Suppressor macrophage treated with lipopolysaccharide for 1 hour (primary cell): ENCODE results near the gene PIGM.

Experiments
- DNase-seq, 3 donors: peaks; one replicate each; pipeline ENCODE4 v3.0.0-alpha.2; 2020 to 2022

PIGM gene

DNA sequence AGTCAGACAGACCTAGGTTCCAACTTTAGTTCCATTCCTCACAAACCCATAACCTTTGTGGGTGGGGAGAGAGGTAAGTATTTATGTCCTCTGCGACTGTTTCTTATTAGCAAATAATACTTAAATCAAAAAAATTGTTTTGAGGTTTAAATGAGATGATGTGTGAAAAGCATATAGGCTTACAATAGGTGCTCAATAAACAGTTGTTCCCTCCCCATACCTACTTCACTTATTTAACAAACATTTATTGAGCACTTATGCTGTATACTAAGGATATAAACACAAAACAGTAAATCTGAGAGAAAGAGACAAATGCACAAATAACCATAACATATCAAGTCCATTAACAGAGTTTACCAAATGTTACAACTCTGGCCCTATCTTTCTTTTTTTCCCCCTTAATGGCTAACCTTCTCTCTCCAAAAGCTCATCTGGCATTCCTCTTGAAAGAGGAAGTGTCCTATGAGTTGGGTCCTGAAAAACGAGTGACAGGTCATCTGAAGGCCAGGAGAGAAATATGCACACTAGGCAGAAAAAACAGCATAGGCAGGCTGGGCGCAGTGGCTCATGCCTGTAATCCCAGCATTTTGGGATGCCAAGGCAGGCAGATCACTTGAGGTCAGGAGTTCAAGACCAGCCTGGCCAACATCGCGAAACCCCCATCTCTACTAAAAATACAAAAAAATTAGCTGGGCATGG is 10.3 kb downstream of the PIGM start:
- peak in 1 of 3 donors; percentile 20 for DNase-seq

DNA sequence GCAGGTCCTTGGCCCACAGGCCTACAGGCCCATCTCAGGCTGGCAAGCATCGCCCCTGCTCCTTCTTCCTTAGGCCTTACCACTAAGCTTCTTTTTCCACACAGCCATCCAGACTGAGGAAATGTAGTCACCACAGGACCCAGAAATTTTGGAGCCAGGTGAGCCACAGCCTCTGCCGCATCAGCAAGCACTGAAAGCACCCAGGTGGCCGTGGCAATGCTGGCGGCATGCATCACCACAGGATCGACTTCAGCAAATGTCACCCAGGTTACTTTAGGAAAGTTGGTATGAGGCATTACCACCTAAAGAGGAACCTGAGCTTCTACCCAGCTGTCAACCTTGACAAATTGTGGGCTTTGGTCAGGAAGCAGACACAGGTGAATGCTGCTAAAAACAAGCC is 11.6 kb downstream of the PIGM start:
- DNase-seq = no peak

DNA sequence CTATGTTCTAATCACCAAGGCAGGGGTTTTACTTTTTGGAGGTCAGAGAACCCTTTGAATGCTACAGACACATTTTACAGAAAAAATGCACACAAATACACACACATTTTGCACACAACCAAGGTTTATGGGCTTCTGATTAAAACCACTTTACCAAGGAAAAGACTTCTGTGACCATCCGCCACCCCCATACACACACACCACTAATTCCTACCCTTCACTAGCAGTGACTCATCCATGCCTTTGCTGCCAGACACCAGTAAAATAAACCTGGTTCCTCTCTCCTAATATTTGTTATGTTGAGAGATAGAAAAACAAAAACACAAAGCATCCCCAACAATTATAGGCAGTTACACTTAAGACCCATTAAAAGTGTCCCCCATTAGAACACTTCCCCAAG is 12.9 kb downstream of the PIGM start:
- peak; percentile 25 to 49 (median 38) for DNase-seq

DNA sequence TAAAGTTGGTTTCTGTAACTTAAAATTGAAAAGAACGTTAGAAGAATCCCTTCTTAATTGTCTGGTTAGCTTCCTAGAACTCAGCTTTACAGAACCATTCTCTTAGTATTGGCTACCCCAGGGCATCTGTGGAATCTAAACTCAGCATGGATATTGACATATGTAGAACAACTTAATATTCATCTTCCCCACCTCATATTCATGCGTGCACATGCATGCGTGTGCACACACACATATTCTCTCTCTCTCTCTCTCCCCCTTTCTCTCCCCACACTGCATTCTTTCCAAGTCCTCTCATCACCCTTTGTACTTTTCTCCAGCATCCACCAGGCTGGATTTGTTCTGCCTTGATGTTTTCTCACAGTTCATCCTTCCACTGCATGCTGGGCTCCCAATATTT is 13.4 kb downstream of the PIGM start:
- no peak for DNase-seq

DNA sequence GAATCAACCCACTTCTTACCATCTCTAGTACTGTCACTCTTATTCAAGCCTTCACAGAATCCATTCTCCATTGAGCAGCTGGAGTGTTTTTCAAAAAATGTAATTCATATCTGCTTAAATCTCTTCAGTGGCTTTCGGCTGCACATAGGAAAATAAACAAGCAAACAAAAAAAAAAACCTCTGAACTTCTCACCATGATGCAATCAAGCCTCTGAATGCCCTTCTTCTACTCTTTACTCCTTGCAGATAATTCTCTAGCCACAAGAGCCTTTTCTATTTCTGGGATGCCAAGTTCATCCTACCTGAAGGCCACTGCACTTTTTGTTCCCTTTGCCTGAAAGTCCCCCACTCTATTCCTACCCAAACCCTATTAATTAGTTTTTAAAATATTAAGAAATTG is 14.2 kb downstream of the PIGM start:
- DNase-seq = no peak

DNA sequence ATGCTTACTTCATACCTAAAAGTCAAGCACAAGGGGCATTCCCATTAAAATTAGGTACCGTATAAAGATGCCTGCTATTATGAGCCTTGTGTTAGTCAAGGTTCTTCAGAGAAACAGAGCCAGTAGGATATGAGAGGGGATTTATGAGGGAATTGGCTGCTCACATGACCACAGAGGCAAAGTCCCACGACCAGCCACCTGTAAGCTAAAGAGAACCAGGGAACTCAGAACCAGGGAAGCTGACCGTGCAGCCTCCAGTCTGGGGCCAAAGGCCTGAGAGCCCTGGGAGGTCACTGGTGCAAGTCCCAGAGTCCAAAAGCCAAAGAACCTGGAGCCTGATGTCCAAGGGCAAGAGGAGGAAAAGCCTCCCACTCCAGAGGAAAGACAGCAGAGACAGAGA is 20.0 kb downstream of the PIGM start:
- no peak for DNase-seq

DNA sequence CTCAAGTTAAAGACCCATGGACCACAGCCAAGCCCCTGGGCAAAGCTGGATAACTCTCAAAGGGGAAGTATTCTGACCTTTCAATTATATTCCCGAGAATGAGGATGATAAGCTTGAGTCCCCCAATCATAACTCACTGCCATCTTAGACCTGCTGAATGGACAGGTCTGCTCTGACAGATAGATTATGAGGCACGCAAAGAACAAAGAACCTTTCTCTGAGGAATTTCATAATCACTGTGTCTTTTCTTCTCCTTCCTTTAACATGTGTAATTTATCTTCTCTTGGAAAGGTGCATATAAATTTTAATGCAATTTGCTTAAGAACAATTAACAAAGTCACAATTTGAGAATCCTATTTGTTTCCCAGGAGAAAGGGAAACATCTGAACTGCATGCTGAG is 22.0 kb downstream of the PIGM start:
- DNase-seq = no peak

DNA sequence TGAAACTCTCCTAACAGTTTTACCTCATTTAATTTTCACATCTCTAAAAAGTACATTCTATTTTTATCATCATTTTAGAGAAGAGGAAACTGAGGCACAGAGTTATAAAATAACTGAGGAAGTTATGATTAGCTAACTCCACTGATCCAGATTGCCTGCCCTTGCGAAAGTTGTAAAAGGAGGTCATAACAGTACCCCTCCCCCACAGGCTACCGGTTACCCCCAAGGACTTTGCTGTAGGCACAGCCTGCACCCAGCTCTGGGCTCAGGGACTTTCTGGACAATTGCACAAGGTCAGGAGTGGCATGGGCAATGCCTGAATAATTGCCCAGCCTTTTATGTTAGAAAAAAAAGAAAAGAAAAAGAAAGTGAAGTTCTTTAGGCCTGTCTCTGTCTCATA is 22.7 kb downstream of the PIGM start:
- peak; percentile 42 to 82 (median 43) for DNase-seq

DNA sequence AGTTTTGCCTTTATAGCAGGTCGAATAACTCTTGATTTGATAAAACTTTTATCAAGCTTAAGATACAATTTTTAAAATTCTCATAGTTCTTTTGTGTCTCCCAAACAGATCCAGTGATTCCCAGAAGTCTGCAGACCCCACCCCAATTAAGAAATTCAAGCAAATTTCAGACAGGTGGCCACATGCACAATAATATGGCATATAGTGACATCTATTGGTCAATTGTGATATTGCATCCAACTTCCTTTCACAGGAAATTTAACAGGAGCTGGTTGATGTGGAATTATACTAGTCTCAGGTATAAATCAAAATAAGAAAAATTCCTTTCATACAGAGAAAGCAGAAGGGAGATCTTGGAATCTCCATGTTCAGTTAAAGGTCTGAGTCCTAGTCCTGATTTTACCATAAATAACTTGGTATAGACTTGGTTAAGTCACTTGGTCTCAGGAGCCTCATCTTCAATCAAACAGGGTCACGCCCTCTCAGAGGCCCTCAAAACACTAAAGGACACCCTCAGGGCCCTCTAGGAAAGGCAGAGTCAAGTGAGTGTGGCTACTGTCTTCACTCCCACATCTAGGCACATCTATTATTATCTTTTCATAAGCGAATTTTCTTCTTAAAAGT is 24.1 kb downstream of the PIGM start:
- DNase-seq = peak; percentile 51 to 69 (median 60)

DNA sequence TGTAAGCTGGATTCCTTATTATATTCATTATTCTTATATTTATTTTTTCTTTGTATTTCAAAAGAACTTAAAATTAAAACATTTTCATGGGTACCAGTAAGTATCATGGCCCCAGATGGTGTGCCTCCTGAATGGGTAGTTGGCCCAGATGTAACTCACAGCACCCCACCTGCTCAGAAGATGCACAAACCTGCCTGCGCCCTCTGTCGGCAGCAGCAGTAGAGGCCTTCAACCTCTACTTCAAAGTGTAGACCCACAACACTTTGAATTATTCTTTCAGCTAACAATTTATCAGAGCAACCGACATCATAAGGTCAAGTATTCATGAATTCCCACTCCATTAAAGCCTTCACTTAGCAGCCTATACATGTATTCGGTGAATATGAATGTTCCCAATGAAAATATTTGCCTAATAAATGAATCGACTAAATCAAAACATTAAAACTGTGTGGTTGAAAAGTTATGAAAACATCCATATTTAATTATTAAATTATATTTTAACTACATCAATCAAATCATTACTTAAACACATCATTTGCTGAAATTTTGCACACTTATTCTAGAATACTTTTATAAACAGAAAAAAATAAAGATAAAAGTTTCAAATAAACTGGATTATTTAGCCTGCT is 25.4 kb downstream of the PIGM start:
- DNase-seq = peak; percentile 75 to 87 (median 83)

DNA sequence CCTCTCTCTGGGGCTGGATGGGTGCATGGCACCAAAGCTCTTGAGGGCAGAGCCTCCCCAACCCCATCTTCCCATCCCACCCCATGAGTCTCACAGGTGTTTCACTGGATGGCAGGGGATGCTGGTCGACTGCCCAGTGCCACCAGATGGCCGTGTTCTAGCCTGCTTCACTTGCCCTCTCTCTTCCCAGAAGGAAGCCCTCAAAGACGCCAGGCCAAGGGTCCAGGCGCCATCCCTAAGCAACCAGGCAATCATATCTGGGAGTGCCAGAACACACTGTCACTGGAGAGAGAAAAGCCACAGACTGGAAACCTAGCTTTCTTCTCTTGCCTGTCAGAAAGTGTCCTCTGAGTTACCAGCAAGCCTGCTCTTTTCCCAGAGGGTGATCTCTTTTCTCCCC is 26.7 kb downstream of the PIGM start:
- DNase-seq = no peak

DNA sequence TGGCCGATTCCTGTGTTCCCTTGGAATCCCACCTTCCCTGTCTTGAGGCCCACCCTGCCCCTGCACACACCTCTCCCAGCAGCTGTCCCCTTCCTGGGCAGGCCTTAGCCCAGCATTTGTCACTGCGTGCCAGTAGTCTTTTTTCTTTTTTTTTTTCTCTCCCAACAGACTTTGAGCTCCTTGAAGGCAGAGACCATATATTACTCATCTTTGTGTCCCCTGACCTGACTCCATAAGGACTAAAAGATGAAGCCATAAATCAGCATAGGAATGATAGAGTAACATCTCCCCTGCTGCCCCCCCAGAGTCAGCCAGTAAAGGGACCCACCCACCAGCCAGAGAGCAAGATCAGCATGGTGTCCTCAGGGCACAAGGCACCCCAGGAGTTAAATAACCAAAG is 27.4 kb downstream of the PIGM start:
- DNase-seq = no peak

DNA sequence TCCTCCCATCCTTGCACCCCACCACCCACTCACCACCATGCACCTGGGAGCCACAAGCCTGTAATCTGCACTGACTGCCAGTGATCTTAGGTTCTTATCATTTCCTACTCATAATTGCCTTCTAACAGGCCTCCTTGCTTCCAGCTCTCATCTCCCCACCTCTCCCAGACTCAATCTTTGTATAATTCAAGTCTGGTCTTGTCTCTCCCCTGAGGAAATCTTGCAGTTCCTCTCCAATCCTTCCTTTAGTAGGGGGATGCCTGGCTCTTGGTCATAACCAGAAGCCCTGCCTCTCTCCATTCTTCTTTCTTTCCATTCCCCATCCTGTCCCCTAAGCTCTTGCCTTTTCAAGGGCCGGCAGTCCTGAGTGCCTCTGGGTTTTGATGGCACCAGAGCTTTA is 27.8 kb downstream of the PIGM start:
- DNase-seq = no peak

DNA sequence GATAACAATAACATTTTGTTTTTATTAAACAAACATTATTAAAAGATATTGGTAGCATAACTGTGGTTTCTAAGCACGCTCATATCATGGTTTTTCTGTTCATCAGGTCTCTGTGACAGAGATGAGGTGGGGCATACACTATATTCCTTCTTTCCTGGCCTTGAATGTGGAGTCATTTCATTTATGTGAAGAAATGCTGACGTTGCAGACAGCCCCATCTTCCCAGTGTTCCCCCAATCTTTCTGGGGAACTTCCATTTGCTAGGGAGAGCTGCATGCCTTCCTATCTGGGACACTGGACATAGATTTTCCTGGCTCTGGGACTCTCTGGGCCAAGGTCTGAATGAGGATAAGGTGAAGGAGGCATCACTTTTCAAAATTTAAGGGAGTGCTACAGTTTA is 30.4 kb downstream of the PIGM start:
- no peak for DNase-seq

DNA sequence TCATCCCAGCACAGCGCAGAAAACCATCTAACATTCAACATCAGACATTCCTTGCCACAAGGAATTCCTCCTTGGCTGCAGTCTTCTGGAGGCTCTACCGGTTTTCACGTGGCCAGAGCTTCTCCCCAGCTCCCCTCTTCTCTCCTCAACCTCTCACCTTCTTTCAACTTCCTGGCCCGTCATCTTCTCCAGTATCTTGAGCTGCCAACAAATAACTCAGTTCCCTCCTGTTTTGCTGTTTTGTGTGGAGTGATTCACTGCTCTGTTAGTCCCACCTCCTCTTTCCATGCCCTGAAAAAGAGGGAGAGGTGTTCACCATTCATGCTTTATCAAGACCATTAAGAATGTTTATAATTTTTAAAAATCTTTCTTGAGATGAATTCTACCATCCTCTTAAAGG is 32.6 kb downstream of the PIGM start:
- DNase-seq = no peak

DNA sequence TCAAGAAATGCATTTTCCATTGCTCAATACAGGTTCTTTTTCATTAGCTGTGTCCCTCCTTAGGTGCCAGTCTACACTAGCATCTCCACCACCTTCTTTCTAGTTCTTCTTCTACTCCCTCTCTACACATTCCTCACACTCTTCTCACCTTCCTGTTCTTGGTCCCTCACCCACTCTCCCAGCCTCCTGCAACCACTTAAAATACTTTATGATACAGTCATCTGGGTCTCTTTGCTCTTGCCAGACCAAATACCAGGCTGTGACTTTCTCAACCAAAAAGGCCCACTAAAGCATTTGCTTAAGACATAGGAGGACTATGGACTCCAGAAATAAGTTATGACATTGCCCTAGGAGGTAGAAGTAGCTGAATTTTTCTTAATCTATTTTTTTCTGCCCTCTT is 35.1 kb downstream of the PIGM start:
- DNase-seq = no peak

DNA sequence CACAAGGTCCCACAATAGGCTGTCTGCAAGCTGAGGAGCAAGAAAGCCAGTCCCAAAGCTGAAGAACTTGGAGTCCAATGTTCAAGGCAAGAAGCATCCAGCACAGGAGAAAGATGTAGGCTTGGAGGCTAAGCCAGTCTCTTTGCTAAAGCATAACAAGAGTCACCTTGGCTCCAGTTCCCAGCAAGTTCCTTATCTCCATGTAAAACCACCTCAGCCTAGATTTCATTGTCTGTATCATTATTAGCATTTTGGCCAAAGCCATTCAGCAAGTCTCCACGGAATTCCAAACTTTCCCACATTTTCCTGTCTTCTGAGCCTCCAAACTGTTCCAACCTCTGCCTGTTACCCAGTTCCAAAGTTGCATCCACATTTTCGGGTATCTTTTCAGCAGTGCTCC is 36.9 kb downstream of the PIGM start:
- no peak for DNase-seq

DNA sequence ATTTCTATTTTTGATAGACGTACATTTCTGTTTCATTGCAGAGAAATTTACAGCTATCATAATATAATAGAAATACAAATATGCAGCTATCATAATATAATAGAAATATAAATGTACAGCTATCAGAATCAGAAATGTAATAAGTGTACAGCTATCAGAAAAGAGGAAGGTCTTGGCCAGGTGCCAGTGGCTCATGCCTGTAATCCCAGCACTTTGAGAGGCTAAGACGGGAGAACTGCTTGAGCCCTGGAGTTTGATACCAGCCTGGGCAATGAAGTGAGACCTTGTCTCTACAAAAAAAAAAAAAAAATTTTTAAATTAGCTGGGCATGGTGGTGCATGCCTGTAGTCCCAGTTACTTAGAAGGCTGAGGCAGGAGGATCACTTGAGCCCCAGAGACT is 37.9 kb downstream of the PIGM start:
- DNase-seq = no peak

DNA sequence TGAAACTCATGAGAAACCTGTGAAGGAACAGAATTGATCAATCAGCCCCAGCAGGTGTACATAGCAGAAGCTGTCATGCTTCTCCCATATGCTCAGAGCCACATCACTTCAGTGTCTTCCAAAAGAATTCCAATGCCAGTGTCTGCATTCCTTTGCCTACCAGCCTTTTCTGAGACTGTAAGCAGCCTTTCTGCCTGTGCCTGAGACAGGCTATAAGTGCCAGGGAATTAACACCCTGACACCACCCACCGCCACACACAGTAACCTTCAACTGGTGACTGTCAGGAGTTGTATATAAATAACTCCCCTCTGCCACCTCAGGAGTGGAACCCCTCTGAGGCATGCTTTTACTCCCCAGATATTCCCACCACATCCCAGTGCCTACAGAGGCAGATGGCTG is 39.6 kb downstream of the PIGM start:
- DNase-seq = no peak

DNA sequence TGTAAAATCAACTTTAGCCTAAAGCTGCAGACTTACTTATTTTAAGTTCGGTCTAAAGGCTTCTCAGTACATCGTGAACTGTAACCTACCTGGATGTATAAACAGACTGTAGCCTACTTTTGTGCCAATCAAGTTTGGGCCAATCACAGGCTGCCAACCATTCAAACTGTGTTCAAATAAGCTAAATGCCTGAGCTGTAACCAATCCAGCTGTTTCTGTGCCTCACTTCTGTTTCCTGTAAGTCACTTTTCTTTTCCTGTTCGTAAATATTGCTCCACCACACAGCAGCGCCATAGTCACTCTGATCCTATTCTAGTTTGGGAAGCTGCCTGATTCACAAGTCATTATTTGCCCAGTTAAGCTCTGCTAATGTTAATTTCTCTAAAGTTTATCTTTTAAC is 40.3 kb downstream of the PIGM start:
- DNase-seq = peak; percentile 61 to 81 (median 72)

DNA sequence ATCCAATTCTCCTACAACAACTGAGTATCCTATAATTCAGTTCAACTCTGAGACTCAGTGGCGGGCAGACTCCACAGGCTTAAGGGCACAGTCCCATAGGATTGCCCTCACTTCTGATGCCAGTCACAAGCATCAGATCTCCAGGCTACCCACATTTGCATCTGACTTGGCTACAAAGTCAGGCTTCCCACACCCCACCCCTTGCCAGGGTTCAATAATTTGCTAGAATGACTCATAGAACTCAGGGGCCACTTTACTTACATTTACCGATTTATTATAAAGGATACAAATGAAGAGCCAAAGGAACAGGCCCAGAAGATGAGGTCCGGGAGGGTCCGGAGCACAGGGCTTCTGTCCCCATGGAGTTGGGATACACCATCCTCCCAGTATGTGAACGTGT is 41.8 kb downstream of the PIGM start:
- DNase-seq = no peak

DNA sequence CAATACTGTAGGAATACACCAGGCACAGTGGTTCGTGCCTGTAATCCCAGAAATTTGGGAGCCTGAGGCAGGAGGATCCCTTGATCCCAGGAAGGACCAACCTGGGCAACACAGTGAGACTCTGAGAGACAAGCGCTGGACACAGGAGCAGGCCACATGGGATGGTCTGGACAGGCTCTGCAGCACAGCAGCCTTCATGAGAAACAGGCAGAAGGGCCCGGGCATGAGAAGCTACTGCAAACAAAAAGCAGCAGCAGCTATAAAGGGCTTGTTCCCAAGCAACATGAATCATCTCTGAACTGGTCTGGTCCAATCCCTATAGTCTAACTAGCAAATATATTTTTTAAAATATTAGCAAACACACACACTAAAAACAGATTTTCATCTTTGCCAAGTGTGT is 42.2 kb downstream of the PIGM start:
- DNase-seq = no peak

DNA sequence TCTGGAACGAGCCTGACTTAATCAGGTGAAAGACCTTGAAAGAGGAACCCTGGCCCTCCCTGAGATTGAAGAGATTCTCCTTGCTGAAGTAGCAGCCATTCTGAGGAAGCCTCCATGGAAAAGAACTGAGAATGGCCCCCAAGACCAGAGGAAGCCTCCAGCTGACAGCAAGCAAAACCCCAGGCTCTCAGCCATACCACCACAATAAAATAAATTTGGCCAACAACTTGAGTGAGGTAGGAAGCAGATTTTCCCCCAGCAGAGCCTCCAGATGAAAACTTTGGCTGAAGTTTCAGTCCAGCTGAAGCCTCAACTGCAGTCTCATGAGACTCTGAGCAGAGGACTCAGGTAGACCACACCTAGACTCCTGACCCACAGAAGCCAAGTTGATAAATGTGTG is 43.8 kb downstream of the PIGM start:
- no peak for DNase-seq

DNA sequence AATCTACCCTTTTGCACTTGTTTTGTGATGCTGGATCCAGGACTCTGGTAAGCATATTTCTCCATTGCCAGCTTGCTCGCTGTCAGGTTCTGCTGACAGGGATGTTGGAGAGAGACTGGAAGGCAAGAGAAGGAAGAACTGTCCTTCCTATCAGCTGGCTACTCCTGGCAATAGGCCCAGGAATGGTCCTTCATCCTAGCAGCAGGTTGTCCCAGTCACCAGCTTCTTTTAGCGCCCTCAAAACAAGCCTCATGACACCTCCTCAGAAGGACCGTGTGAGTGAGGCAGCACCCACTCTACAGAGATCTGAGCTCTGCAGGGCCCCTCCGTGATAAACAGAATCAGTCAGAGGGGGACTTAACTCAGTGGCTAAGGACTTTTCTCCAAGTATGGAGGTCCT is 44.6 kb downstream of the PIGM start:
- no peak for DNase-seq

DNA sequence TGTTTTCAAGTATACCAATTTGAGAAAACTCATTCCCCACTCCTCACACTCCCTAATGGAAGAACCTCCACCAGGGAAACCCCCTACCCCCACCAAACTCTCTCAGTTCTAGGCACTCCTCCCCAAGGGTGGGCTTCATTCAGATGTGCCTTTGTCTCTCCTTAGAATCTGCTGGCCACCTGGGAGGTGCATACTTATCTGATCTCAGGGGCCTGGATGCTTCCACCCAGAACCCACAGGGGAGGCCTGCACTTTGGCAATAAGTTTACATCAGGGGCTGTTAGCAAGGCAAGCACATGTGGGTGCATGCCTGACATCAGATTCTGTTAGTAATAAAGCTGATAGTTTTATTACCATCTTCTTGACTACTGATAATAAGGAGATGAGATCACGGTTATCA is 45.3 kb downstream of the PIGM start:
- no peak for DNase-seq
